HL-60 (cell line): ENCODE measurements around the gene PDCL2.

Experiments used
- DNase-seq, 2 experiments: peaks; one replicate each; pipeline ENCODE4 v3.0.0-alpha.2; 2010 to 2020; ENCODE audit warnings: low read depth in 1 of 2, low spot score in 1 of 2
- H3K27ac ChIP-seq: fragments of 250-450 bp; sonication (Bioruptor Pico); replicated peaks from 2 replicates; pipeline ENCODE4 v1.5.1; 2020; ENCODE audit warnings: mild to moderate bottlenecking, moderate library complexity
- H3K27me3 ChIP-seq: fragments of 250-450 bp; sonication (Bioruptor Pico); 2 replicates; pipeline ENCODE4 v1.5.1; 2021; ENCODE audit warnings: mild to moderate bottlenecking, moderate library complexity; ENCODE audit not compliant: insufficient read depth, poor library complexity, severe bottlenecking
- H3K4me3 ChIP-seq: replicated peaks from 2 replicates; pipeline ENCODE4 v1.5.1; 2011; ENCODE audit warnings: mild to moderate bottlenecking, control low read depth, low read length; ENCODE audit not compliant: insufficient read depth
- CTCF ChIP-seq: IDR thresholded peaks from one replicate; pipeline ENCODE4 v1.5.1; 2011; ENCODE audit warnings: low read length, control low read depth, inconsistent platforms; ENCODE audit not compliant: insufficient read depth
- GABPA ChIP-seq: IDR thresholded peaks from 2 replicates; pipeline ENCODE4 v1.6.1; 2012; ENCODE audit warnings: low read depth
- POLR2AphosphoS5 ChIP-seq: IDR thresholded peaks from 2 replicates; pipeline ENCODE4 v1.6.1; 2012; ENCODE audit warnings: low read depth
- REST ChIP-seq: IDR thresholded peaks from 2 replicates; pipeline ENCODE4 v1.6.1; 2012; ENCODE audit warnings: low read depth; ENCODE audit not compliant: insufficient replicate concordance
- SPI1 ChIP-seq: IDR thresholded peaks from 2 replicates; pipeline ENCODE4 v1.6.1; 2012; ENCODE audit warnings: low read depth, mild to moderate bottlenecking, borderline replicate concordance

PDCL2 gene

GRCh38 chr4:55609393-55609866 is 17.4 kb upstream of the PDCL2 start:
- no peak overlapping the region for H3K27ac ChIP-seq
- DNase-seq, result no peak
- H3K4me3 ChIP-seq, result no peak overlapping the region
- TF ChIP-seq POLR2AphosphoS5 (no peak), CTCF (no peak), SPI1 (no peak), REST (no peak), GABPA (no peak)
- no peaks in the 10 kb centered on the region for H3K27me3 ChIP-seq

GRCh38 chr4:55608591-55608990 is 16.5 kb upstream of the PDCL2 start:
- TF ChIP-seq SPI1, result no peak
- no peak for TF ChIP-seq GABPA
- TF ChIP-seq CTCF, result no peak
- TF ChIP-seq POLR2AphosphoS5, result no peak
- no peak for TF ChIP-seq REST
- no peaks in the 10 kb centered on the region for H3K27me3 ChIP-seq
- H3K27ac ChIP-seq, result no peak overlapping the region
- no peak for DNase-seq
- H3K4me3 ChIP-seq, result no peak overlapping the region

GRCh38 chr4:55604996-55605395 is 13.0 kb upstream of the PDCL2 start:
- Histone ChIP-seq H3K27me3 (no peaks in the 10 kb centered on the region), H3K27ac (no peak overlapping the region), H3K4me3 (no peak overlapping the region)
- DNase-seq, result no peak
- TF ChIP-seq CTCF (no peak), SPI1 (no peak), REST (no peak), GABPA (no peak), POLR2AphosphoS5 (no peak)
